HEK293 (cell line): Measurements from ENCODE around the gene TIGD1.
A peak's percentile ranks its signal among the peaks of the same experiment; 100 is the strongest.

Experiments used
- CTCF ChIA-PET: fragments of 350-600 bp; formaldehyde crosslinking; extraction: SDS; loops from one replicate; lab custom pipeline; 2021; ENCODE audit warnings: antibody characterized with exemption; lab: Yijun Ruan, JAX
- POLR2A ChIA-PET: fragments of 300-600 bp; formaldehyde crosslinking; extraction: SDS; loops from one replicate; lab custom pipeline; 2020; ENCODE audit warnings: antibody characterized with exemption, inconsistent platforms; lab: Yijun Ruan, JAX
- H3K27ac ChIP-seq: fragments of 200-500 bp; sonication (Bioruptor generic); 2 replicates; pipeline ENCODE4 v1.5.1; 2014; ENCODE audit warnings: low read depth, low read length, control low read depth, inconsistent platforms; ENCODE audit errors: extremely low read depth
- H3K36me3 ChIP-seq, 2 experiments: fragments of 200-500 bp in 1 of 2; sonication (Bioruptor generic) in 1 of 2; 1 replicate in 1 of 2; 2 replicates in 1 of 2; pipeline ENCODE4 v1.5.1; 2014 to 2017; ENCODE audit warnings: inconsistent platforms in 2 of 2, low read length in 2 of 2; ENCODE audit not compliant: control insufficient read depth in 2 of 2, insufficient read depth in 1 of 2
- H3K4me1 ChIP-seq: fragments of 200-500 bp; sonication (Bioruptor generic); 2 replicates; pipeline ENCODE4 v1.5.1; 2014; ENCODE audit warnings: mild to moderate bottlenecking, low read length, inconsistent platforms; ENCODE audit not compliant: control insufficient read depth, insufficient read depth
- H3K4me3 ChIP-seq: 2 replicates; pipeline ENCODE4 v1.5.1; 2011; ENCODE audit warnings: low read depth, mild to moderate bottlenecking, control low read depth, low read length, moderate library complexity
- H3K9me3 ChIP-seq: fragments of 200-500 bp; sonication (Bioruptor generic); 2 replicates; pipeline ENCODE4 v1.5.1; 2014; ENCODE audit warnings: low read depth, low read length, inconsistent platforms; ENCODE audit not compliant: control insufficient read depth, insufficient read depth
- CTCF ChIP-seq: fragments of 450-650 bp; formaldehyde crosslinking; IDR thresholded peaks from 2 replicates; pipeline ENCODE4 v1.5.1; 2016; ENCODE audit warnings: missing biosample characterization, missing genetic modification characterization
- GLIS2 ChIP-seq: fragments of 450-650 bp; formaldehyde crosslinking; IDR thresholded peaks from 2 replicates; pipeline ENCODE4 v1.5.1; 2016; ENCODE audit warnings: missing biosample characterization, missing genetic modification characterization
- OSR2 ChIP-seq: fragments of 450-650 bp; formaldehyde crosslinking; IDR thresholded peaks from 2 replicates; pipeline ENCODE4 v1.5.1; 2016; ENCODE audit warnings: missing biosample characterization, missing genetic modification characterization
- PRDM1 ChIP-seq: fragments of 450-650 bp; formaldehyde crosslinking; IDR thresholded peaks from 2 replicates; pipeline ENCODE4; 2016; ENCODE audit warnings: missing biosample characterization, missing genetic modification characterization
- SALL2 ChIP-seq: fragments of 450-650 bp; formaldehyde crosslinking; IDR thresholded peaks from 2 replicates; pipeline ENCODE4 v1.5.0; 2017; ENCODE audit warnings: missing biosample characterization, mild to moderate bottlenecking, missing genetic modification characterization, borderline replicate concordance
- SP2 ChIP-seq: fragments of 450-650 bp; formaldehyde crosslinking; IDR thresholded peaks from 2 replicates; pipeline ENCODE4 v1.5.1; 2016; ENCODE audit warnings: missing biosample characterization, missing genetic modification characterization
- TRIM28 ChIP-seq: IDR thresholded peaks from 2 replicates; pipeline ENCODE4 v1.6.1; 2011; ENCODE audit warnings: low read length, control low read depth, borderline replicate concordance
- ZBTB11 ChIP-seq: fragments of 450-650 bp; formaldehyde crosslinking; conservative IDR thresholded peaks from 2 replicates; pipeline ENCODE4 v1.5.1; 2016; ENCODE audit warnings: low read depth, missing biosample characterization, missing genetic modification characterization
- ZBTB6 ChIP-seq: fragments of 450-650 bp; formaldehyde crosslinking; IDR thresholded peaks from 2 replicates; pipeline ENCODE4 v1.5.1; 2017; ENCODE audit warnings: missing biosample characterization, missing genetic modification characterization
- ZFHX2 ChIP-seq: fragments of 450-650 bp; formaldehyde crosslinking; conservative IDR thresholded peaks from 2 replicates; pipeline ENCODE4 v1.5.1; 2016; ENCODE audit warnings: missing biosample characterization, missing genetic modification characterization
- ZIC2 ChIP-seq: fragments of 450-650 bp; formaldehyde crosslinking; IDR thresholded peaks from 2 replicates; pipeline ENCODE4 v1.5.1; 2016; ENCODE audit warnings: missing biosample characterization, missing genetic modification characterization
- ZNF114 ChIP-seq: fragments of 450-650 bp; formaldehyde crosslinking; IDR thresholded peaks from 2 replicates; pipeline ENCODE4 v1.5.0; 2017; ENCODE audit warnings: missing biosample characterization, missing genetic modification characterization
- ZNF214 ChIP-seq: fragments of 450-650 bp; formaldehyde crosslinking; IDR thresholded peaks from 2 replicates; pipeline ENCODE4 v1.5.1; 2017; ENCODE audit warnings: missing biosample characterization, mild to moderate bottlenecking, missing genetic modification characterization, borderline replicate concordance
- ZNF26 ChIP-seq: fragments of 450-650 bp; formaldehyde crosslinking; IDR thresholded peaks from 2 replicates; pipeline ENCODE4 v1.5.1; 2016; ENCODE audit warnings: missing biosample characterization, missing genetic modification characterization
- ZNF473 ChIP-seq: fragments of 450-650 bp; formaldehyde crosslinking; IDR thresholded peaks from 2 replicates; pipeline ENCODE4 v1.5.1; 2017; ENCODE audit warnings: missing biosample characterization, missing genetic modification characterization
- ZNF48 ChIP-seq: fragments of 450-650 bp; formaldehyde crosslinking; IDR thresholded peaks from 2 replicates; pipeline ENCODE4 v1.5.1; 2016; ENCODE audit warnings: missing biosample characterization, missing genetic modification characterization
- ZNF580 ChIP-seq: fragments of 450-650 bp; formaldehyde crosslinking; IDR thresholded peaks from 2 replicates; pipeline ENCODE4 v1.5.1; 2016; ENCODE audit warnings: missing biosample characterization, missing genetic modification characterization
- ZNF791 ChIP-seq: fragments of 450-650 bp; formaldehyde crosslinking; IDR thresholded peaks from 2 replicates; pipeline ENCODE4 v1.5.1; 2016; ENCODE audit warnings: missing biosample characterization, missing genetic modification characterization
- ZNF837 ChIP-seq: fragments of 450-650 bp; formaldehyde crosslinking; IDR thresholded peaks from 2 replicates; pipeline ENCODE4 v1.5.1; 2016; ENCODE audit warnings: missing biosample characterization, missing genetic modification characterization
- ZSCAN4 ChIP-seq: fragments of 450-650 bp; formaldehyde crosslinking; IDR thresholded peaks from 2 replicates; pipeline ENCODE4 v1.5.1; 2017; ENCODE audit warnings: missing biosample characterization, missing genetic modification characterization

The TIGD1 gene

GRCh38 chr2:232503809-232504323 lies 46.5 kb downstream of the TIGD1 start:
- Histone ChIP-seq H3K4me1 (no peaks in the 10 kb centered on the region), H3K4me3 (no peak overlapping the region)
- no peak for TF ChIP-seq ZNF214
- no peak for TF ChIP-seq ZNF114 (tag by site-specific recombination)
- no peak for TF ChIP-seq ZFHX2 (tag by site-specific recombination)
- TF ChIP-seq, all 188 proteins: peak for 0
- no peaks in the 10 kb centered on the region for H3K9me3 ChIP-seq
- ChIA-PET CTCF (interaction anchor here (1.1 kb wide), 1 partner anchor 652 kb away, joined by 3 read pairs; no protein-coding TSS in a partner anchor), POLR2A (no interaction called here)
- no peaks in the 10 kb centered on the region for H3K36me3 ChIP-seq
- no peak overlapping the region for H3K27ac ChIP-seq

- TF ChIP-seq OSR2 (tag by site-specific recombination), result no peak
- no peak for TF ChIP-seq SP2
- no peak for TF ChIP-seq ZNF580 (tag by site-specific recombination)
- no peak for TF ChIP-seq ZBTB11
- TF ChIP-seq PRDM1, result no peak
- TF ChIP-seq ZBTB6 (tag by site-specific recombination), result no peak
- TF ChIP-seq TRIM28, result no peak
- TF ChIP-seq ZNF473 (tag by site-specific recombination), result no peak
- TF ChIP-seq SALL2, result no peak
- TF ChIP-seq ZNF48 (tag by site-specific recombination), result no peak
- no peak for TF ChIP-seq ZNF26 (tag by site-specific recombination)
- TF ChIP-seq ZNF837 (tag by site-specific recombination), result no peak
- no peak for TF ChIP-seq GLIS2 (tag by site-specific recombination)
- no peak for TF ChIP-seq ZSCAN4 (tag by site-specific recombination)
- no peak for TF ChIP-seq ZNF791
- TF ChIP-seq CTCF (tag by site-specific recombination), result no peak
- TF ChIP-seq ZIC2, result no peak
- TF ChIP-seq, all 188 proteins: peak for 0
- Histone ChIP-seq H3K9me3 (no peaks in the 10 kb centered on the region), H3K4me3 (peak overlapping the region; percentile 30), H3K27ac (no peak overlapping the region), H3K36me3 (no peaks in the 10 kb centered on the region), H3K4me1 (no peaks in the 10 kb centered on the region)
- ChIA-PET CTCF (no interaction called here), POLR2A (no interaction called here)
Measured at GRCh38 chr2:232502911-232503808, 47.2 kb downstream of the TIGD1 start.
